Measurements from ENCODE around the gene SORBS1.

The SORBS1 gene

DNA sequence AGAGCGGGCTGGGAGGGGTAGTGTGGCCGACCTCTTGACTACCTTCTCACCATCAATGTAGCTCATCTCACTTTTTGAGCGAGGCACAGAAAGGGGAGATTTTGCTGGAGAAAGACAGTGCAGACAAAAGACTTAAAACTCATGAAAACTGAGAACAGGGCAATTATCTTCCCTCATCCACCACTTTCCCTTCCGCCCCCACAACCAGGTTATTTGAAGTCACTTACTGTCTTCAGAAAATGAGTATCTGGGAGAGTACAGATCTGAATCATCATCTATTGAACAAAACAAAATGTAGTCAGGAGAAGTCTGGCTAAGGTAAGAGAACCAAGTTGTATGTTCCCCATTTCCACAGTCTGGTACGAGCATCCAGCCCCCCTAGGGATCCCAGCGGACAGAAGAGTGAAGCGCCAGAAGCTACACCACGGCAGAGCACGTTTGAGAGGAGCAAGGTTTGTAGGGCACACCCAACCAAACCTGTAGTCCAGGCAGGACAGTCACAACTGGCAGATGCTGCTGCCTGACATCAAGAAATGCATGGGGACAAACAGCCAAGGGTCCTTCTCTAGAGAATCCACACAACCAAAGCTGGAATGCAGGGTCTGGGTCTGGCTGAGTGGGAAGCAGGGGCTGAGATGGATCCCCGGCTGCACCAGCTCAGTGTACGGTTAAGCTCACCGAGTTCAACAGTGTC lies 177.0 kb downstream of the SORBS1 start:
- DNase-seq (ENCODE audit: low spot score), result no peak
- TF ChIP-seq, protein P1, sequence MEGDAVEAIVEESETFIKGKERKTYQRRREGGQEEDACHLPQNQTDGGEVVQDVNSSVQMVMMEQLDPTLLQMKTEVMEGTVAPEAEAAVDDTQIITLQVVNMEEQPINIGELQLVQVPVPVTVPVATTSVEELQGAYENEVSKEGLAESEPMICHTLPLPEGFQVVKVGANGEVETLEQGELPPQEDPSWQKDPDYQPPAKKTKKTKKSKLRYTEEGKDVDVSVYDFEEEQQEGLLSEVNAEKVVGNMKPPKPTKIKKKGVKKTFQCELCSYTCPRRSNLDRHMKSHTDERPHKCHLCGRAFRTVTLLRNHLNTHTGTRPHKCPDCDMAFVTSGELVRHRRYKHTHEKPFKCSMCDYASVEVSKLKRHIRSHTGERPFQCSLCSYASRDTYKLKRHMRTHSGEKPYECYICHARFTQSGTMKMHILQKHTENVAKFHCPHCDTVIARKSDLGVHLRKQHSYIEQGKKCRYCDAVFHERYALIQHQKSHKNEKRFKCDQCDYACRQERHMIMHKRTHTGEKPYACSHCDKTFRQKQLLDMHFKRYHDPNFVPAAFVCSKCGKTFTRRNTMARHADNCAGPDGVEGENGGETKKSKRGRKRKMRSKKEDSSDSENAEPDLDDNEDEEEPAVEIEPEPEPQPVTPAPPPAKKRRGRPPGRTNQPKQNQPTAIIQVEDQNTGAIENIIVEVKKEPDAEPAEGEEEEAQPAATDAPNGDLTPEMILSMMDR (IDR thresholded peaks at IDR 0.05; ENCODE audit: extremely low read depth, insufficient read depth, missing control alignments), result no peak
- in situ Hi-C loops (cut with MboI; ENCODE audit: low pct_unique_long_range_greater_than_20kb, low sequenced_read_pairs, unreplicated experiment), result no loop called here

DNA sequence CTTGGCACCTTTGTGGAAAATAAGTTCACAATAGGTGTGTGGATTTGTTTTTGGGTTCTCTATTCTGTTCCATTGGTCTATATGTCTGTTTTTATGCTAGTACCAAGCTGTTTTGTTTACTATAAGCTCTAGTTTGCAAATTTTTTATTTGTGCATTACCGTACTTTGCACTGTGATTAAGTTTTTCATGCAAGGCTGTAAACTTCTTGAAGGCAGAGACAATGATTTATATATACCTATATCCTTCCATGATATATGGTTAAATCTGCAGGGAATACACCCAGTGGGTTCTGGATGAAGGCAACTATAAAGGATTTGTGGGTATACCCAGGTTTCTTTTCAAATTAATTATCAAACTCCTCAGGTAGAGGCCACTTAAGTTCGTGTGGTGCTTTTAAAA lies 178.6 kb downstream of the SORBS1 start:
- TF ChIP-seq, protein P1 (IDR thresholded peaks at IDR 0.05; ENCODE audit: extremely low read depth, insufficient read depth, missing control alignments), result no peak
- no peak for DNase-seq (ENCODE audit: low spot score)
- in situ Hi-C loops (cut with MboI; ENCODE audit: low pct_unique_long_range_greater_than_20kb, low sequenced_read_pairs, unreplicated experiment), result no loop called here

DNA sequence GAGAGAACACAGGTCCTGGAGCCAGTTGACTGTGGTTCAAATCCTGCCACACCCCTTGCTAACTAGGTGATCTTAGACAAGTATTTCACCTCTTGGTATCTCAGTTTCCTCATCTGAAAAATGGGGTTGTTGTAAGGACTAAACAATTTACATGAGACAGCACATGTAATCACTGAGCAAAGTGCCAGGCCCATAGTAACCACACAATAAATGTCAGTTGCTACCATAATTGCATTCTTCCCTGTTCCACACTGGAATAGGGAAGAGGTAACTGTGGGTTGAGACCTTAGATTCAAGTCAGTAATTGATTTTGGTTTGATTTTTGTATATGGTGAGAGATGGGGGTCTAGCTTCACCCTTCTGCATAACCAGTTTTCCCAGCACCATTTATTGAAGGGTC lies 179.0 kb downstream of the SORBS1 start:
- DNase-seq (ENCODE audit: low spot score), result no peak
- in situ Hi-C loops (cut with MboI; ENCODE audit: low pct_unique_long_range_greater_than_20kb, low sequenced_read_pairs, unreplicated experiment), result no loop called here
- TF ChIP-seq, protein P1 (IDR thresholded peaks at IDR 0.05; ENCODE audit: extremely low read depth, insufficient read depth, missing control alignments), result no peak

DNA sequence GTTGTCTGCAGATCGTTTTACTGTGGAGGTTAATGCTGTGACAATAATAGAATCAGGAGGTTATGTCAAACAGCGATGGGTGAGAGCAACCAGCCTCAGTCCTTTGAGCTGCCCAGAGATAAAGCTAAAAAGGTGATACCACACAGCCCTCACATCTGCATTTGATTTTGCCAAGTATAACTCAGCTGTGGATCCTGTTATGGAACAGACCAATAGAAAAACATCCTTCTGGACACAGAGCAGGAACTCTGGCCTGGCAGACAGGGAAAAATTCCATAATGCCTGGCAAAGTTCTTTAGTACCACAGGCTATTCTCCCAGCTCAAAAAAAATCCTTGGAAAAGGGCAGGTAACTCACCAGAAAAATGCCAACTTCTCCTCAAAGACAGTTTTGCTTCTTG lies 183.2 kb downstream of the SORBS1 start:
- TF ChIP-seq, protein P1 (IDR thresholded peaks at IDR 0.05; ENCODE audit: extremely low read depth, insufficient read depth, missing control alignments), result no peak
- DNase-seq (ENCODE audit: low spot score), result no peak
- in situ Hi-C loops (cut with MboI; ENCODE audit: low pct_unique_long_range_greater_than_20kb, low sequenced_read_pairs, unreplicated experiment), result loop anchor here (10.0 kb wide), 1 partner anchor 217 kb away; no protein-coding TSS in a partner anchor

DNA sequence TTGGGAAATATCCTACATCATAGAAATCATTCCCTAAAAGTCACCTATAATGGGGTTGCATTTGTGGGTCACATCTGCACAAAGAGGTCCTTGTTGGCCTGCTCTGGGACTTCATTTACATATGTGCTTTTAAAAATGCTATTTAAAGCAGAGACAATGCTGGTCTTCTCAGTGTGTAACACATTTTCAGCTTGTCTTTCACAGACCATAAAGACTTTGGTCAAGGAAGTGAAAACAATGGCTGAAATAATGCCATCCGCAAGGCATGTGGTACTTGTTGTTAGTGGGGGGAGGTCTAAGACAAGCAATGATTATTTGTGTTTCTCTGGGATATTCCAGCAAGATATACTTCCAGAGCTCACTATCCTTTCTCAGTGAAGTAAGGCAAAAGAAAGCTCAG lies 185.8 kb downstream of the SORBS1 start:
- TF ChIP-seq, protein P1 (IDR thresholded peaks at IDR 0.05; ENCODE audit: extremely low read depth, insufficient read depth, missing control alignments), result no peak
- no peak for DNase-seq (ENCODE audit: low spot score)
- in situ Hi-C loops (cut with MboI; ENCODE audit: low pct_unique_long_range_greater_than_20kb, low sequenced_read_pairs, unreplicated experiment), result loop anchor here (10.0 kb wide), 1 partner anchor 219 kb away; no protein-coding TSS in a partner anchor

DNA sequence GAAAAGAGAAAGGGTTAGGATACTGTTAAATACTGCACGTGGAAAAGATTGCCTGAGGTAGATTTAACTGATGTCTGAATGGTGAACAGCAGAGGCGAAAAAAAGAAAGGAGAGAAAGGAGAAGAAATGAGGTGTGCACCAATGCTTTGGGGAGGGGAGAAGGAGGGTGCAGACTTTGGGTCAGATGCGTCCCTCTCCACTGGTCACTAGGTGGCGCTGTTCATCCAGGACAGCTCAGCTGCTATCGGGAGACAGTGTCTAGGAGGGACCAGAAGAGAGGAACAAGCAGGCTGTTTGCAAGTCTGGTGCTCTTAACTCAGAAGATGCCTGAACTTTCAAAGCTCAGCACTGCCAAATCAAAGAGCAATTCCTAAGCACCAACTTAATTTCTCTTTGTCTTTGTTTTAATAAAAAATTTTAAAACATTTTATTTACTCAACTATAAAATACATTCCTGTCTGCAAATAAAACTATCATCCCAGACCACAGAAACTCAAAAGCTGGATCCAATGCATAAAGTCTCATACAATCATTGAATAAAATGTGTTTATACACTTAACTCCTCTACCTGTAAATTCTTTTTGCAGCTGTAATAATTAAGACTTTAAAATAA lies 186.5 kb downstream of the SORBS1 start:
- DNase-seq (ENCODE audit: low spot score), result peak; percentile 71
- TF ChIP-seq, protein P1 (IDR thresholded peaks at IDR 0.05; ENCODE audit: extremely low read depth, insufficient read depth, missing control alignments), result peak; percentile 95

More for the DNA sequence above, 186.5 kb downstream of the SORBS1 start:
- in situ Hi-C loops (cut with MboI; ENCODE audit: low pct_unique_long_range_greater_than_20kb, low sequenced_read_pairs, unreplicated experiment), result loop anchor here (10.0 kb wide), 1 partner anchor 220 kb away; no protein-coding TSS in a partner anchor

Measured in GM13977 (cell line).